GM19438 (cell line): Measurements from ENCODE around the gene FASTKD1.
"Not testable (repeated sequence)": the region's sequence is repeated elsewhere in the genome, so short reads cannot be mapped to it uniquely, and the experiment has no call there.

ENCODE experiments used
- ATAC-seq: cut with Tn5 transposase; IDR thresholded peaks from one replicate; pipeline ENCODE4 v1.9.1; 2021; ENCODE audit warnings: low read depth; ENCODE audit not compliant: unreplicated experiment

FASTKD1 gene

GRCh38 chr2:169571571-169571970, 2.1 kb downstream of the FASTKD1 start:
- no peak for ATAC-seq

- not testable (repeated sequence) for ATAC-seq
Measured at GRCh38 chr2:169570752-169571151, 2.9 kb downstream of the FASTKD1 start.

- no peak for ATAC-seq
Measured at GRCh38 chr2:169569948-169570347, 3.7 kb downstream of the FASTKD1 start.

- no peak for ATAC-seq
Measured at GRCh38 chr2:169565686-169566085, 8.0 kb downstream of the FASTKD1 start.

- no peak for ATAC-seq
Measured at GRCh38 chr2:169562519-169562918, 11.1 kb downstream of the FASTKD1 start.

- ATAC-seq, result not testable (repeated sequence)
Measured at GRCh38 chr2:169562084-169562483, 11.6 kb downstream of the FASTKD1 start.

GRCh38 chr2:169561364-169561763, 12.3 kb downstream of the FASTKD1 start:
- no peak for ATAC-seq

GRCh38 chr2:169546756-169547155, 26.9 kb downstream of the FASTKD1 start:
- no peak for ATAC-seq

- no peak for ATAC-seq
Measured at GRCh38 chr2:169542433-169542832, 31.2 kb downstream of the FASTKD1 start.

- no peak for ATAC-seq
Measured at GRCh38 chr2:169540146-169540545, 33.5 kb downstream of the FASTKD1 start.

GRCh38 chr2:169539460-169539859, 34.2 kb downstream of the FASTKD1 start:
- not testable (repeated sequence) for ATAC-seq

- no peak for ATAC-seq
Measured at GRCh38 chr2:169528271-169528701, 45.4 kb downstream of the FASTKD1 start.

- no peak for ATAC-seq
Measured at GRCh38 chr2:169526451-169526850, 47.2 kb downstream of the FASTKD1 start.

GRCh38 chr2:169525434-169525833, 48.2 kb downstream of the FASTKD1 start:
- no peak for ATAC-seq

GRCh38 chr2:169523681-169524080, 50.0 kb downstream of the FASTKD1 start:
- ATAC-seq, result no peak

GRCh38 chr2:169520896-169521295, 52.8 kb downstream of the FASTKD1 start:
- no peak for ATAC-seq

GRCh38 chr2:169516488-169516995, 57.1 kb downstream of the FASTKD1 start:
- not testable (repeated sequence) for ATAC-seq

- ATAC-seq, result not testable (repeated sequence)
Measured at GRCh38 chr2:169514758-169515157, 58.9 kb downstream of the FASTKD1 start.

- no peak for ATAC-seq
Measured at GRCh38 chr2:169513926-169514325, 59.7 kb downstream of the FASTKD1 start.

- ATAC-seq, result no peak
Measured at GRCh38 chr2:169513094-169513493, 60.6 kb downstream of the FASTKD1 start.

GRCh38 chr2:169512525-169512924, 61.1 kb downstream of the FASTKD1 start:
- no peak for ATAC-seq

GRCh38 chr2:169511818-169512217, 61.8 kb downstream of the FASTKD1 start:
- no peak for ATAC-seq

GRCh38 chr2:169510496-169510895, 63.2 kb downstream of the FASTKD1 start:
- ATAC-seq, result no peak
